NCI-H1436 treated with DMSO at 0.1 percent for 48 hours (cell line): ENCODE results near the gene TXNRD1.
A peak's percentile ranks its signal among the peaks of the same experiment; 100 is the strongest.
"Not testable (repeated sequence)": the region's sequence is repeated elsewhere in the genome, so short reads cannot be mapped to it uniquely, and the experiment has no call there.

ENCODE experiments used
- DNase-seq: peaks from one replicate; lab custom pipeline; 2025; lab: John Stamatoyannopoulos, UW

Gene TXNRD1

DNA sequence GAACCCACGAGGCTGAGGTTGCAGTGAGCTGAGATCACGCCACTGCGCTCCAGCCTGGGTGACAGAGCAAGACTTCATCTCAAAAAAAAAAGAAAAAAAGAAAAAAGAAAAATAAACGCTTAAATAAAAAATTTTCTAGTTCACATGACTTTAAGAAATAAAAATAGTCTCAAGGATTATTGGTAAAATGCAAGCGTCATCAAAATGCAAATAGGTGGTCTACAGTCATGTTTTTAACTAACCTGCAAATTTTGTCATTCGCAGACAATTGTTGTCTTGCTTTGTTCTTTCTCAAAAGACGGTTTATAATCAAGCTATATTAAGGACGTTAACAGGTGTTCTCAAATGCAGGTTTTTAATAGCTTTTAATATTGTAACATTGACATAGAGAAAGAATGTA is 22.4 kb downstream of the TXNRD1 start:
- DNase-seq: no peak

DNA sequence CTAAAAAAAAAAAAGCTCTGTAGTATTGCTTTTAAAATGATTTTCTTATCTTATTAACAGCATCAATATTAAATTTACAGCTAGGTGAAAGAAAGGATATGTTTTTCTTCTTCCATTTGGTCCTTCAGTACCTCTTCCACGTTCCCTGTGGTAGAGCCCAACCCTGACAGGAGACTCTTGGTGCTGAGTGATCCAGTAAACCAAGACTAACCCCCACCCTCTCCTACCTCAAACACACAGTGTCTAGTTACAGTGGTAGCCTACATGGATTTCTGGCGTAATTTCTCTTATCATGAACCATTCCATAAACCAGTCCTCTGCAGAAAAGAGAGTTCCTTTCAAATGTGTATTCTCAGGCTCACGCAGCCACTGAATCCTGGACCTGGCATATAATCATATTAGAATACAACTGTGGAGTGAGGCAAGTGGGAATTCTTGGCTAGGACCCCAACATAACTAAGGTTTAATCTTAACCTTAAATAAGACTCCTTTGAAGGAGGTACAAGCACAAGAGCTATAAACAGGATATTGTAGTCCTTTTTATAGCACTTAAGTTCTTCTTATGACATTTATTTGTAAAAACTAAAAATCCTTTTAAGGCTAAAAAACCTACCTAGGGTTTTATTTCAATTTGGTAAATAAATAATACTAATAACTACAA is 27.1 kb downstream of the TXNRD1 start:
- DNase-seq: no peak

GRCh38 chr12:104243551-104243950 is 28.0 kb downstream of the TXNRD1 start:
- no peak for DNase-seq

DNA sequence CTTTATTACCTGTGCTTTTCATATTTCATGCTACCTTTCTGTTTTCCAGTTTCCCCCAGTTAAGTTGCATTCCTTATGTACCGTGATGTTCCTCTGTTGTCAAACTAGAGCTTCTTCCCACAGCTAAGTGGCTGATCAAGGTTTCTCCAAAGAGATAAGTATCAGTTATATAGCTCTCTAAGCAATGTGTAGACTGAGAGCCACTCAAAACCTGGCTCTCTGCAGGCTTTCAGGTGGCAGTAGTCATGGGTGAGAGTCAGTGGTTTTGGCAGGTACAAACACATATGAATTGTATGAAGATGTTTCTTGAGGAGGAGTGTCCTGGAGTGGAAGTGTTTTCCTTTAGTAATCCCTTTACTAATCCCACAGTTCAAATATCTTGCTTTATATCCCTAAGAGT is 28.4 kb downstream of the TXNRD1 start:
- no peak for DNase-seq

DNA sequence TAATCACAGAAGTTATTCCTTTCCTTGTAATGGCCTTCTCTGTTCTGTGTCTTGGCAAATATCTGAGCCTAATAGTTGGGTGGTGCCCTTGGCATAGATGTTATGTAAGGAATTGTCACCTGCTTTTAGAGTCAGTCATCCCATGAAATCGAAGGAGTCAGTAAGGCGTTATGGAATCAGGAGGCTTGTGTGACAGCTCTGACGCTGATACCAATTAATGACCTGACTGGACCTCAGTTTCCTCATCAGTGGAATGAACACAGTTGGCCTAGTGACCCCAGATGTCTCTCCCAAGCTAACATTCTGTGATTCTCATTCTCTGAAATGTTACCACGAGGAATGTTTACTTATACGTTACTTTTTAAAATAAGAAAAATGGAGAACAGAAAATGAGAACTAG is 32.1 kb downstream of the TXNRD1 start:
- no peak for DNase-seq

- no peak for DNase-seq
Measured at GRCh38 chr12:104248444-104248843, 32.9 kb downstream of the TXNRD1 start.

GRCh38 chr12:104249017-104249416 is 33.4 kb downstream of the TXNRD1 start:
- no peak for DNase-seq

DNA sequence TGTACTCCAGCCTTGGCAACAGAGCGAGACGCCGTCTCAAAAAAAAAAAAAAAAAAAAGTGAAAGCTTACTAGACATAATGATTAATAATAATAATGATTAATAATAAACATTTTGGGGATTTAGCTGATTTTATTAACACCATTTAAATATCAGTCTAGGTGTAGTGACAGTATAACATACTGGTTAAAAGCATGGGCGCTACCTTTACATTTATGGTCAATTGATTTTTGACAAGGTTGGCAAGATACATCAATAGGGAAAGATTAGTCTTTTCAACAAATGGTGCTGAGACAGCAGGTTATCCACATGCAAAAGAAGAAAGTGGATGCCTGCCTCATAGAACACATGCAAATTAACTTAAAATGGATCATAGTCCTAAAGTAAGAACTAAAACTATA is 34.3 kb downstream of the TXNRD1 start:
- DNase-seq: no peak

- no peak for DNase-seq
Measured at GRCh38 chr12:104250366-104251125, 35.0 kb downstream of the TXNRD1 start.

DNA sequence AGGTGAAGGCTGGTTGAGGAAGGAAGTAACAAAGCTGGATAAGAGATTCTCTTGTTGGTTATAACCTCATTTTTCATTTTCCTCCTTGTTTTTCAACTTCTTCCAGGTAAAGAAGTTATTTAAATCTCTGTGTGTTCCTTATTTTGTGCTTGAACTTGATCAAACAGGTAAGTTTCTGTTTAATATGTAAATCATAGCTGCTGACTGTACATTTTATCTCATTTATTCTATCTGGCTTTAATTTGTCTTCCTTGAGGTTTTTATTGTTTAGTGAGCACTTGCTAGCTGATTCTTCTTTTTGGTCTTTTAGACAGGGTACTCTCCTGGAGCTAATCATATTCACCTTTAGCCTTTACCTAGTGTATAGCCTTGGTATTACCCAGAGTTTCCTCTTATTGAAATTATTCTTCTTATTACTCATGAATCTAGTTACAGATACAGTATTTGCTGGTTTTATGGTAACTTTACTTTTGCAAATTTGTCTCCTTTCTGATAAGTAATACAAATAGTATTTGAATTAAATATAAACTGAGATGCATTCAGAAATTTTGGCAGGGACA is 42.4 kb downstream of the TXNRD1 start:
- no peak for DNase-seq

- DNase-seq: no peak
Measured at GRCh38 chr12:104258476-104259067, 43.0 kb downstream of the TXNRD1 start.

GRCh38 chr12:104263026-104263425 is 47.4 kb downstream of the TXNRD1 start:
- DNase-seq: no peak

DNA sequence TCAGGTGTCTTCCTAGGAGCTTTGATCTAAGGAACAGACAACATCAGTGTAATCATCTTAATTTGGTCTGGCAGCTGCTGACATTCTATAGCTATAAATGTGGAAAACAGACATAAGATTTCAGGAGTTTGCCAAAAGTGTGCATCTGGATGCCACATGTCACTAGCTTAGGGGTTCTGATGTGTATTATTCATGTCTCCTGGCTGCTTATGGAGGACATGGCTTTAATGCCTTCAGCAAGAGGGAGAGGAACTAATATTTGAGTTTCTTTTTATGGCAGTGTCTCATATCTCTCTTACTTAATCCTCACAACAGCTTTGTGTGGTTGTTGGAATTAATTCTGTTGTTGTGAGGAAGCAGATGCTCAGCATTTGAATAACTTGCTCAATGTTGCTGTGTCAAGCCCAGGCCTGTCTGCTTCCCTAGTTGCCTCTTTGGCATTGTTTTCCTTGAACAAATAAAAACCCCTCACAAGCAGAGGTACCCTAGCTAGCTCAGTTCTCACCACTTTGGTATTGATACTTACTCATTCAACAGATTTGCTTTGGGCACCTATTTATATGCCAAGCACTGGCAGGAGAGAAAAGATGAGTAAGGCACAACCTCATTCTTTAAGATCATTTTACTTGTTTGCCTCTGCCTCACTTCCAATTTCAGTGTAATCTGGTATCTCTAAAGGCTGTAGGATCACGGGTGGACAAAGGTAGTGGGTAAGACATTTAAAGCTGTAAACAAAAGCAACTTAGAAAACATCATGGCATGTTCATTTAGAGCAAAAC is 48.2 kb downstream of the TXNRD1 start:
- DNase-seq: peak; percentile 38

DNA sequence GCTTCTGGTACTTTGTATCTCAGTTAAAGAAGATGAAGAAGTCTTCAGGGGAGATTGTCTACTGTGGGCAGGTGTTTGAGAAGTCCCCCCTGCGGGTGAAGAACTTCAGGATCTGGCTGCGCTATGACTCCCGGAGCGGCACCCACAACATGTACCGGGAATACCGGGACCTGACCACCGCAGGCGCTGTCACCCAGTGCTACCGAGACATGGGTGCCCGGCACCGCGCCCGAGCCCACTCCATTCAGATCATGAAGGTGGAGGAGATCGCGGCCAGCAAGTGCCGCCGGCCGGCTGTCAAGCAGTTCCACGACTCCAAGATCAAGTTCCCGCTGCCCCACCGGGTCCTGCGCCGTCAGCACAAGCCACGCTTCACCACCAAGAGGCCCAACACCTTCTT is 49.9 kb downstream of the TXNRD1 start:
- DNase-seq: not testable (repeated sequence)

GRCh38 chr12:104272938-104273337 is 57.4 kb downstream of the TXNRD1 start:
- no peak for DNase-seq

DNA sequence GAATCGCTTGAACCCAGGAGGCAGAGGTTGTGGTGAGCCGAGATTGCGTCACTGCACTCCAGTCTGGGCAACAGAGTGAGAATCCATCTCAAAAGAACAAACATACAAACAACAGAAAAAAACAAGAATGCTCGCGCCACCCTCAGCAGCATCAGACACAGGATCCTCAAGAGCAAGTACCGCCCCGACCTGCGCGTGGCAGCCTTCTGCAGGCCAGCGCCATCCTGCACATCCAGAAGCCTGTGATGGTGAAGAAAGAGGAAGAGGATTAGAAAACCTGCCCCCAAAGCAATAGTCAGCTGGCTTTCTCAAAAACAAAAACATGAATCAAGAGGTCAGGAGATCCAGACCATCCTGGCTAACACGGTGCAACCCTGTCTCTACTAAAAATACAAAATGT is 57.9 kb downstream of the TXNRD1 start:
- DNase-seq: no peak

GRCh38 chr12:104274811-104275210 is 59.2 kb downstream of the TXNRD1 start:
- DNase-seq: no peak

GRCh38 chr12:104275689-104276088 is 60.1 kb downstream of the TXNRD1 start:
- no peak for DNase-seq

DNA sequence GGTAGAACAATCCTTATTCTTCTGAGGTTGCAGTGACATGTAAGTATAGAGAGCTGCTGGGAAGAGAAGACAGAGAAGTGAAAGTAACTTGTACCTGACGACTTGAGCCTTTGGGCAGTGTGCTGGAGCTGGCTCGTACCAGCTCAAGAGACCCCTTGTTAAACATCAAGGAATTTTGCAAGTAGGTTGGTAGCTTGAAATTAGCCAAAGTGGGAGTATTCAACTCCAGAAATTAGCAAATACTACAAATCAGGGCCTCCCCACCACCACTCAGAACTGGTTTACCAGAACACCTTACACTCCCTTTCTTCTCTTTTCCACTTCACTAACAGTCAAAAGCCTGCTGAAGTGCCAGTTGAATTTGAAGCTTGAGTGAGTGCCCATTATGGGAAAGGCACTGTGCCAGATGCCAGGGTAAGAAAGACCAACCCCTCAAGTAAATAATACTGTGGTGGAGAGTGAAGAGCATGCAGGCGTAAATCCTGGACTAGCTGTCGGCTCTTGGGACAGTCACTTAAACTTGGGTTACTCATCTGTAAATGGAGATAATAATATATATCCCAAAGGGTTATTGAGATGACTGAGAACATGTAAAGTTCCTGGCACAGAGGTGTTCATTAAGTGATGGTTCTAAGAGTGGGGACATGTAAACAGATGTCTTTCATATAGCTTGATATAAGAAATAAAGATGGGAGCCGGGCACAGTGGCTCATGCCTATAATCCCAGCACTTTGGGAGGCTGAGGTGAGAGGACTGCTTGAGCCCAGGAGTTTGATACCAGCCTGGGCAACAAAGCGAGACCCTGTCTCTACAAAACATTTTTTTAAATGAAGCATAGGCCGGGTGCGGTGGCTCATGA is 60.9 kb downstream of the TXNRD1 start:
- peak; percentile 93 for DNase-seq

DNA sequence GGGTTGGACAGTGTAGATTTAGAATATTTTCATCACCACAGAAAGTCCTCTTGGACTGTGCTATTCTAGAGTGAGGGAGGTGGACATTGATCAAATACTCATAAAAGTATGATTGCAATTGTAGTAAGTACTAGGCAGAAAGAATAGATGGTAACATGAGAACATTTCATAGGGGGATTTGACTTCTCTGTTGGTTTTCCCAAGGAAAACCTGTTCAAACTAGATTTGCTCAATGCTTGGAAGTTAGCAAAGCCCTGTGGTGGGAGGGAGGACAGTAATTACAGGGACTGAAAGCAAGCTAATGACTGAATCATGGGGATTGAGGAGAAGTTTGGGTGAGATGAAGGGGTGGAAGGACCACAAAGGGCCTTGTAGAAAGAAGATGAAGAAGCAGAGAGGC is 63.6 kb downstream of the TXNRD1 start:
- no peak for DNase-seq

DNA sequence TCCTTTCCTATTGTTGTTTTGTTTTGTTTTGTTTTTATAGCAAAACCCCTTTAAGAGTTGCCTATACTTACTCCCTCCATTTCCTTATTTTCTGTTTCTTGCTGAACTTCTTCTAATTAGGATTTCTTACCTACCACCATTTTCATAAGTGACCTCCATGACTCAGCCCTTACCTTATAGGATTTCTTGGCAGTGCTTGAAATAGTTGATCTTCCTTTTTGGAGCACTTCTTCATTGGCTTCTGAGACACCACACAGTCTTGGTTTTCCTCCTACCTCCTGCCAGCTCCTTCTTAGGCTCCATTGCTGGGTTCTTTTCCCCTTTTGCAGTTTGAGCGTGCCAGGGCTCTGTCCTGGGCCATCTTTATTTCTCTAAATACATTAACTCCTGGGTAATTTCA is 64.5 kb downstream of the TXNRD1 start:
- DNase-seq: no peak
